HCT116 (cell line): Measurements from ENCODE around the gene MRM1.

Experiments
- CEBPB ChIP-seq: IDR thresholded peaks from 2 replicates; pipeline ENCODE4 v1.6.1; 2012; ENCODE audit warnings: low read depth
- CTCF ChIP-seq, 3 experiments: fragments of 200-600 bp in 1 of 3; sonication (generic) in 1 of 3; IDR thresholded peaks in 2 of 3; conservative IDR thresholded peaks in 1 of 3; 2 replicates each; pipeline ENCODE4 v1.5.1; 2012 to 2017; ENCODE audit warnings: low read depth in 2 of 3, low read length in 2 of 3, antibody characterized with exemption in 1 of 3, borderline replicate concordance in 1 of 3, control low read depth in 1 of 3, mild to moderate bottlenecking in 1 of 3, mixed read lengths in 1 of 3, mixed run types in 1 of 3, moderate library complexity in 1 of 3; ENCODE audit not compliant: insufficient read depth in 1 of 3
- EZH2 ChIP-seq: fragments of 200-600 bp; sonication (generic); IDR thresholded peaks from 2 replicates; pipeline ENCODE4 v1.6.1; 2017; ENCODE audit warnings: antibody characterized with exemption, mixed run types
- FOSL1 ChIP-seq: IDR thresholded peaks from 2 replicates; pipeline ENCODE4 v1.6.1; 2012; ENCODE audit warnings: low read depth
- POLR2A ChIP-seq: IDR thresholded peaks from 2 replicates; pipeline ENCODE4 v1.7.0; 2011; ENCODE audit warnings: borderline replicate concordance; ENCODE audit not compliant: insufficient read depth, insufficient read length; ENCODE audit errors: extremely low read depth
- POLR2AphosphoS5 ChIP-seq: IDR thresholded peaks from 2 replicates; pipeline ENCODE4 v1.6.1; 2011; ENCODE audit warnings: mild to moderate bottlenecking, low read depth, low read length, moderate library complexity
- REST ChIP-seq: IDR thresholded peaks from 2 replicates; pipeline ENCODE4 v1.6.1; 2012; ENCODE audit warnings: low read depth
- SP1 ChIP-seq: IDR thresholded peaks from 2 replicates; pipeline ENCODE4 v1.6.1; 2012; ENCODE audit warnings: low read depth
- TCF7L2 ChIP-seq: IDR thresholded peaks from 2 replicates; pipeline ENCODE4 v1.7.0; 2011; ENCODE audit warnings: borderline replicate concordance, inconsistent platforms; ENCODE audit not compliant: insufficient read depth, insufficient read length; ENCODE audit errors: extremely low read depth
- YY1 ChIP-seq: IDR thresholded peaks from 2 replicates; pipeline ENCODE4 v1.6.1; 2011; ENCODE audit warnings: low read length, low read depth, moderate library complexity, mild to moderate bottlenecking; ENCODE audit not compliant: insufficient replicate concordance; ENCODE audit errors: extremely low read depth
- ZNF274 ChIP-seq: fragments of 200-500 bp; sonication (Bioruptor generic); IDR thresholded peaks from 2 replicates; pipeline ENCODE4 v1.6.1; 2014; ENCODE audit warnings: mild to moderate bottlenecking, low read depth, low read length, inconsistent platforms
- TF ChIP-seq, protein P1 (sequence below): IDR thresholded peaks from 2 replicates; pipeline ENCODE4 v1.6.1; 2012
- TF ChIP-seq, protein P2 (sequence below): IDR thresholded peaks from 2 replicates; pipeline ENCODE4 v1.6.1; 2011; ENCODE audit warnings: mild to moderate bottlenecking, low read length, moderate library complexity; ENCODE audit not compliant: insufficient replicate concordance; ENCODE audit errors: extremely low read depth

GRCh38 chr17:36641877-36642845 lies 40.8 kb downstream of the MRM1 start:
- TF ChIP-seq CTCF (IDR thresholded peaks at IDR 0.05 in 2 of 3, conservative IDR thresholded peaks at IDR 0.05 in 1 of 3; ENCODE audit: borderline replicate concordance in 1 of 3, insufficient read depth in 1 of 3, low read depth in 2 of 3, low read length in 2 of 3) (no peak), CEBPB (no peak), ZNF274 (no peak), POLR2A (no peak), YY1 (no peak), EZH2 (no peak), POLR2AphosphoS5 (no peak), TCF7L2 (no peak), REST (no peak), FOSL1 (no peak), SP1 (no peak)
- TF ChIP-seq, protein P1, sequence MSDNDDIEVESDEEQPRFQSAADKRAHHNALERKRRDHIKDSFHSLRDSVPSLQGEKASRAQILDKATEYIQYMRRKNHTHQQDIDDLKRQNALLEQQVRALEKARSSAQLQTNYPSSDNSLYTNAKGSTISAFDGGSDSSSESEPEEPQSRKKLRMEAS: no peak
- TF ChIP-seq, protein P2, sequence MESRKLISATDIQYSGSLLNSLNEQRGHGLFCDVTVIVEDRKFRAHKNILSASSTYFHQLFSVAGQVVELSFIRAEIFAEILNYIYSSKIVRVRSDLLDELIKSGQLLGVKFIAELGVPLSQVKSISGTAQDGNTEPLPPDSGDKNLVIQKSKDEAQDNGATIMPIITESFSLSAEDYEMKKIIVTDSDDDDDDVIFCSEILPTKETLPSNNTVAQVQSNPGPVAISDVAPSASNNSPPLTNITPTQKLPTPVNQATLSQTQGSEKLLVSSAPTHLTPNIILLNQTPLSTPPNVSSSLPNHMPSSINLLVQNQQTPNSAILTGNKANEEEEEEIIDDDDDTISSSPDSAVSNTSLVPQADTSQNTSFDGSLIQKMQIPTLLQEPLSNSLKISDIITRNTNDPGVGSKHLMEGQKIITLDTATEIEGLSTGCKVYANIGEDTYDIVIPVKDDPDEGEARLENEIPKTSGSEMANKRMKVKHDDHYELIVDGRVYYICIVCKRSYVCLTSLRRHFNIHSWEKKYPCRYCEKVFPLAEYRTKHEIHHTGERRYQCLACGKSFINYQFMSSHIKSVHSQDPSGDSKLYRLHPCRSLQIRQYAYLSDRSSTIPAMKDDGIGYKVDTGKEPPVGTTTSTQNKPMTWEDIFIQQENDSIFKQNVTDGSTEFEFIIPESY: no peak
